Measurements from ENCODE around the gene FLRT2.

The FLRT2 gene

GRCh38 chr14:85601690-85602089 lies 71.7 kb downstream of the FLRT2 start:
- H3K27me3 ChIP-seq (ENCODE audit: insufficient read depth, low read length): no peaks in the 10 kb centered on the region
- H3K9me3 ChIP-seq (ENCODE audit: low read length): no peaks in the 10 kb centered on the region
- H3K9me2 ChIP-seq (ENCODE audit: low read depth, low read length): no peaks in the 10 kb centered on the region
- no peaks in the 10 kb centered on the region for H4K20me1 ChIP-seq (ENCODE audit: insufficient read depth, low read length)
- no peak overlapping the region for H2AFZ ChIP-seq (ENCODE audit: low read length)
- no peaks in the 10 kb centered on the region for H3K79me2 ChIP-seq (ENCODE audit: insufficient read depth, low read length)
- H3K9ac ChIP-seq (ENCODE audit: low read length): no peak overlapping the region
- H3K36me3 ChIP-seq (ENCODE audit: insufficient read depth, low read length): no peaks in the 10 kb centered on the region
- no peak overlapping the region for H3K27ac ChIP-seq (ENCODE audit: low read depth, low read length, poor library complexity, severe bottlenecking)
- H3K4me2 ChIP-seq (ENCODE audit: low read length): no peak overlapping the region
- no peak overlapping the region for H3K4me3 ChIP-seq (ENCODE audit: low read depth, low read length, poor library complexity, severe bottlenecking)
- H3F3A ChIP-seq (ENCODE audit: insufficient read depth, low read length): no peaks in the 10 kb centered on the region
- H3K4me1 ChIP-seq (ENCODE audit: insufficient read depth, low read length, severe bottlenecking): no peaks in the 10 kb centered on the region
- no peak for TF ChIP-seq CTCF (IDR thresholded peaks at IDR 0.05; ENCODE audit: low read length)
- no peak for TF ChIP-seq EZH2 (IDR thresholded peaks at IDR 0.05; ENCODE audit: borderline replicate concordance, low read length)

- no peaks in the 10 kb centered on the region for H4K20me1 ChIP-seq (ENCODE audit: insufficient read depth, low read length)
- TF ChIP-seq CTCF (IDR thresholded peaks at IDR 0.05; ENCODE audit: low read length): no peak
- no peak for TF ChIP-seq EZH2 (IDR thresholded peaks at IDR 0.05; ENCODE audit: borderline replicate concordance, low read length)
- no peak overlapping the region for H3K4me3 ChIP-seq (ENCODE audit: low read depth, low read length, poor library complexity, severe bottlenecking)
- H3K4me2 ChIP-seq (ENCODE audit: low read length): no peak overlapping the region
- H3F3A ChIP-seq (ENCODE audit: insufficient read depth, low read length): no peaks in the 10 kb centered on the region
- no peaks in the 10 kb centered on the region for H3K27me3 ChIP-seq (ENCODE audit: insufficient read depth, low read length)
- H3K27ac ChIP-seq (ENCODE audit: low read depth, low read length, poor library complexity, severe bottlenecking): no peak overlapping the region
- no peaks in the 10 kb centered on the region for H3K36me3 ChIP-seq (ENCODE audit: insufficient read depth, low read length)
- H2AFZ ChIP-seq (ENCODE audit: low read length): no peak overlapping the region
- H3K9ac ChIP-seq (ENCODE audit: low read length): no peak overlapping the region
- H3K9me2 ChIP-seq (ENCODE audit: low read depth, low read length): no peaks in the 10 kb centered on the region
- no peaks in the 10 kb centered on the region for H3K9me3 ChIP-seq (ENCODE audit: low read length)
- H3K79me2 ChIP-seq (ENCODE audit: insufficient read depth, low read length): no peaks in the 10 kb centered on the region
- H3K4me1 ChIP-seq (ENCODE audit: insufficient read depth, low read length, severe bottlenecking): no peaks in the 10 kb centered on the region
These were observed 72.4 kb downstream of the FLRT2 start for GRCh38 chr14:85602345-85602744.

GRCh38 chr14:85604021-85604420 lies 74.1 kb downstream of the FLRT2 start:
- no peak overlapping the region for H3K4me2 ChIP-seq (ENCODE audit: low read length)
- TF ChIP-seq CTCF (IDR thresholded peaks at IDR 0.05; ENCODE audit: low read length) (no peak), EZH2 (IDR thresholded peaks at IDR 0.05; ENCODE audit: borderline replicate concordance, low read length) (no peak)
- no peaks in the 10 kb centered on the region for H3K4me1 ChIP-seq (ENCODE audit: insufficient read depth, low read length, severe bottlenecking)
- H3K9ac ChIP-seq (ENCODE audit: low read length): no peak overlapping the region
- H3K4me3 ChIP-seq (ENCODE audit: low read depth, low read length, poor library complexity, severe bottlenecking): no peak overlapping the region
- no peaks in the 10 kb centered on the region for H3K27me3 ChIP-seq (ENCODE audit: insufficient read depth, low read length)
- H3K9me2 ChIP-seq (ENCODE audit: low read depth, low read length): no peaks in the 10 kb centered on the region
- H3K79me2 ChIP-seq (ENCODE audit: insufficient read depth, low read length): no peaks in the 10 kb centered on the region
- no peaks in the 10 kb centered on the region for H3F3A ChIP-seq (ENCODE audit: insufficient read depth, low read length)
- no peak overlapping the region for H3K27ac ChIP-seq (ENCODE audit: low read depth, low read length, poor library complexity, severe bottlenecking)
- H3K36me3 ChIP-seq (ENCODE audit: insufficient read depth, low read length): no peaks in the 10 kb centered on the region
- H4K20me1 ChIP-seq (ENCODE audit: insufficient read depth, low read length): no peaks in the 10 kb centered on the region
- no peaks in the 10 kb centered on the region for H3K9me3 ChIP-seq (ENCODE audit: low read length)
- H2AFZ ChIP-seq (ENCODE audit: low read length): no peak overlapping the region
